HCT116 (cell line): Measurements from ENCODE around the gene THRAP3. TPM values are rescaled to one million over a fixed set of nuclear protein-coding genes. Genes with fewer than 3 reads are reported as not detected.
A peak's percentile ranks its signal among the peaks of the same experiment; 100 is the strongest.

Experiments used
- ATAC-seq: fragments of 200-7000 bp; cut with Tn5 transposase; 2 replicates; pipeline ENCODE4 v1.9.1; 2020; ENCODE audit warnings: mild to moderate bottlenecking, moderate library complexity
- BruUV-seq: library from RNA; stranded (reverse); fragments of 400-500 nt; replicated peaks from 2 replicates; lab custom pipeline; 2021; lab: Mats Ljungman, UMichigan
- CTCF ChIA-PET: fragments of 300-600 bp; sonication (Branson Sonifier 250); formaldehyde crosslinking; loops from one replicate; lab custom pipeline; 2021; ENCODE audit warnings: antibody characterized with exemption; lab: Charles Lee
- POLR2A ChIA-PET: fragments of 300-600, 350-600 bp; sonication (Branson Sonifier 250); formaldehyde crosslinking; loops from one replicate; lab custom pipeline; 2021; ENCODE audit warnings: antibody characterized with exemption; lab: Charles Lee
- RAD21 ChIA-PET, 2 experiments: fragments of 300-600 bp; sonication (Branson Sonifier 250); formaldehyde crosslinking; loops; one replicate each; lab custom pipeline; 2023; ENCODE audit warnings: low total read pairs in 2 of 2; ENCODE audit not compliant: uncharacterized antibody in 2 of 2, unreplicated experiment in 2 of 2, low non-redundant PET in 1 of 2; lab: Charles Lee
- DNase-seq: peaks from one replicate; pipeline ENCODE4 v3.0.0-alpha.2; 2010; ENCODE audit warnings: low read depth, low spot score
- H2AFZ ChIP-seq: fragments of 200-600 bp; shearing (Covaris generic), sonication (generic); 2 replicates; pipeline ENCODE4 v1.6.1; 2017; ENCODE audit warnings: low read depth, mixed run types, mixed read lengths, antibody characterized with exemption, low read length; ENCODE audit not compliant: poor library complexity, severe bottlenecking
- H3K27ac ChIP-seq: 2 replicates; pipeline ENCODE4 v1.5.1; 2012; ENCODE audit warnings: low read depth, low read length
- H3K27me3 ChIP-seq: fragments of 200-600 bp; sonication (generic); 2 replicates; pipeline ENCODE4 v1.6.1; 2016; ENCODE audit warnings: mixed run types, low read length, mixed read lengths; ENCODE audit not compliant: insufficient read depth
- H3K36me3 ChIP-seq, 2 experiments: fragments of 200-500 bp in 1 of 2; fragments of 200-600 bp in 1 of 2; sonication (Bioruptor generic) in 1 of 2; sonication (generic) in 1 of 2; 2 replicates each; pipeline versions ENCODE4 v1.5.1 to v1.6.1; 2014 to 2016; ENCODE audit warnings: low read length in 2 of 2, inconsistent platforms in 1 of 2, mixed read lengths in 1 of 2, mixed run types in 1 of 2; ENCODE audit not compliant: insufficient read depth in 2 of 2, control insufficient read depth in 1 of 2
- H3K4me1 ChIP-seq, 2 experiments: fragments of 200-600 bp in 1 of 2; sonication (generic) in 1 of 2; 2 replicates each; pipeline versions ENCODE4 v1.5.1 to v1.6.1; 2012 to 2017; ENCODE audit warnings: low read length in 2 of 2, inconsistent platforms in 1 of 2, mild to moderate bottlenecking in 1 of 2, mixed read lengths in 1 of 2, mixed run types in 1 of 2, moderate library complexity in 1 of 2; ENCODE audit not compliant: insufficient read depth in 2 of 2, control insufficient read depth in 1 of 2
- H3K4me2 ChIP-seq: fragments of 200-600 bp; sonication (generic); 2 replicates; pipeline ENCODE4 v1.6.1; 2017; ENCODE audit warnings: mixed run types, low read length, mixed read lengths
- H3K4me3 ChIP-seq, 2 experiments: fragments of 200-600 bp in 1 of 2; sonication (generic) in 1 of 2; replicated peaks in 1 of 2; 2 replicates each; pipeline ENCODE4 v1.5.1; 2011 to 2016; ENCODE audit warnings: low read length in 2 of 2, control low read depth in 1 of 2, low read depth in 1 of 2, mild to moderate bottlenecking in 1 of 2, mixed read lengths in 1 of 2, mixed run types in 1 of 2
- H3K79me2 ChIP-seq: fragments of 200-600 bp; sonication (generic); 2 replicates; pipeline ENCODE4 v1.6.1; 2017; ENCODE audit warnings: mild to moderate bottlenecking, mixed run types, low read length, moderate library complexity, mixed read lengths; ENCODE audit not compliant: insufficient read depth
- H3K9ac ChIP-seq: fragments of 200-600 bp; sonication (generic); 2 replicates; pipeline ENCODE4 v1.6.1; 2016; ENCODE audit warnings: low read length, mixed read lengths
- H3K9me2 ChIP-seq: fragments of 200-600 bp; sonication (generic), shearing (Covaris generic); 2 replicates; pipeline ENCODE4 v1.6.1; 2017; ENCODE audit warnings: mixed run types, mild to moderate bottlenecking, moderate library complexity; ENCODE audit not compliant: insufficient read depth
- H3K9me3 ChIP-seq, 2 experiments: fragments of 200-500 bp in 1 of 2; fragments of 200-600 bp in 1 of 2; sonication (Bioruptor generic) in 1 of 2; sonication (generic) in 1 of 2; 2 replicates each; pipeline ENCODE4 v1.6.1; 2014 to 2017; ENCODE audit warnings: low read length in 2 of 2, mixed read lengths in 2 of 2, inconsistent platforms in 1 of 2, low read depth in 1 of 2, mild to moderate bottlenecking in 1 of 2, mixed run types in 1 of 2, moderate library complexity in 1 of 2; ENCODE audit not compliant: control insufficient read depth in 1 of 2, insufficient read depth in 1 of 2
- H4K20me1 ChIP-seq: fragments of 200-600 bp; sonication (generic), shearing (Covaris generic); 2 replicates; pipeline ENCODE4 v1.6.1; 2017; ENCODE audit warnings: mixed run types, mild to moderate bottlenecking, moderate library complexity; ENCODE audit not compliant: insufficient read depth
- CBX3 ChIP-seq: IDR thresholded peaks from 2 replicates; pipeline ENCODE4 v1.6.1; 2012; ENCODE audit warnings: low read depth
- CEBPB ChIP-seq: IDR thresholded peaks from 2 replicates; pipeline ENCODE4 v1.6.1; 2012; ENCODE audit warnings: low read depth
- CTCF ChIP-seq, 3 experiments: fragments of 200-600 bp in 1 of 3; sonication (generic) in 1 of 3; IDR thresholded peaks in 2 of 3; conservative IDR thresholded peaks in 1 of 3; 2 replicates each; pipeline ENCODE4 v1.5.1; 2012 to 2017; ENCODE audit warnings: low read depth in 2 of 3, low read length in 2 of 3, antibody characterized with exemption in 1 of 3, borderline replicate concordance in 1 of 3, control low read depth in 1 of 3, mild to moderate bottlenecking in 1 of 3, mixed read lengths in 1 of 3, mixed run types in 1 of 3, moderate library complexity in 1 of 3; ENCODE audit not compliant: insufficient read depth in 1 of 3
- EGR1 ChIP-seq: IDR thresholded peaks from 2 replicates; pipeline ENCODE4 v1.6.1; 2012; ENCODE audit warnings: low read depth
- ELF1 ChIP-seq: IDR thresholded peaks from 2 replicates; pipeline ENCODE4 v1.6.1; 2012; ENCODE audit warnings: low read depth, borderline replicate concordance
- EZH2 ChIP-seq: fragments of 200-600 bp; sonication (generic); IDR thresholded peaks from 2 replicates; pipeline ENCODE4 v1.6.1; 2017; ENCODE audit warnings: antibody characterized with exemption, mixed run types
- MAX ChIP-seq: IDR thresholded peaks from 2 replicates; pipeline ENCODE4 v1.6.1; 2012
- REST ChIP-seq: IDR thresholded peaks from 2 replicates; pipeline ENCODE4 v1.6.1; 2012; ENCODE audit warnings: low read depth
- SP1 ChIP-seq: IDR thresholded peaks from 2 replicates; pipeline ENCODE4 v1.6.1; 2012; ENCODE audit warnings: low read depth
- SRF ChIP-seq: IDR thresholded peaks from 2 replicates; pipeline ENCODE4 v1.6.1; 2012; ENCODE audit warnings: low read depth
- YY1 ChIP-seq: IDR thresholded peaks from 2 replicates; pipeline ENCODE4 v1.6.1; 2011; ENCODE audit warnings: low read length, low read depth, moderate library complexity, mild to moderate bottlenecking; ENCODE audit not compliant: insufficient replicate concordance; ENCODE audit errors: extremely low read depth
- ZBTB33 ChIP-seq: IDR thresholded peaks from 2 replicates; pipeline ENCODE4 v1.6.1; 2011; ENCODE audit warnings: mild to moderate bottlenecking, low read length, moderate library complexity; ENCODE audit not compliant: insufficient replicate concordance; ENCODE audit errors: extremely low read depth
- ZFX ChIP-seq: fragments of 450-650 bp; IDR thresholded peaks from 2 replicates; pipeline ENCODE4 v1.6.1; 2017
- intact Hi-C: fragments of 100-400 bp; cut with micrococcal nuclease; formaldehyde crosslinking; loops from 2 replicates; pipeline ENCODE4 v1.10.0; 2022
- total RNA-seq: library from RNA; stranded (reverse); gene quantifications from one replicate; pipeline ENCODE4 v1.2.1, GENCODE V29; 2021; ENCODE audit not compliant: unreplicated experiment

The THRAP3 gene
- total RNA-seq, 1 experiment from 2014 or later = 144 TPM

- ATAC-seq (no peak), DNase-seq (no peak)
- intact Hi-C loops = no loop called here
- no peaks in the 10 kb centered on the region for H3K36me3 ChIP-seq
- H3K4me2 ChIP-seq = peak overlapping the region; percentile 17; the same call in 1 of the 2 replicates
- H3K27ac ChIP-seq = no peak overlapping the region
- no peak overlapping the region for H3K9ac ChIP-seq
- no peak overlapping the region for H2AFZ ChIP-seq
- H3K27me3 ChIP-seq = no peaks in the 10 kb centered on the region
- CTCF ChIA-PET = no interaction called here
- H3K9me3 ChIP-seq = no peaks in the 10 kb centered on the region
- H3K9me2 ChIP-seq = no peaks in the 10 kb centered on the region
- BruUV-seq = no TSS peak
- no peak overlapping the region for H3K4me3 ChIP-seq
- POLR2A ChIA-PET = interaction anchor here (0.7 kb wide), 1 partner anchor 21 kb away, joined by 3 read pairs; no protein-coding TSS in a partner anchor
- H4K20me1 ChIP-seq = no peaks in the 10 kb centered on the region
- H3K79me2 ChIP-seq = peaks cover 8% of the 10 kb centered on the region; the same call in 1 of the 2 replicates
- H3K4me1 ChIP-seq = peaks cover 16 to 55% of the 10 kb centered on the region in 2 experiments
- TF ChIP-seq ZBTB33 (no peak), ELF1 (no peak), EGR1 (no peak), SP1 (no peak), SRF (no peak), REST (no peak), YY1 (no peak), MAX (no peak), EZH2 (no peak), CBX3 (no peak), CEBPB (no peak), ZFX (no peak), CTCF (IDR thresholded peaks at IDR 0.05 in 2 of 3, conservative IDR thresholded peaks at IDR 0.05 in 1 of 3; ENCODE audit: borderline replicate concordance in 1 of 3, insufficient read depth in 1 of 3, low read depth in 2 of 3, low read length in 2 of 3) (no peak)
- RAD21 ChIA-PET = no interaction called here
Measured at GRCh38 chr1:36326499-36326898, 102.3 kb downstream of the THRAP3 start.
